IPS-20b (cell line): ENCODE data around the gene FFAR3.

Experiments
- H3K27ac ChIP-seq: one replicate; pipeline ENCODE4 v1.5.1; 2013; ENCODE audit warnings: low read length
- H3K27me3 ChIP-seq: 2 replicates; pipeline ENCODE4 v1.6.1; 2013; ENCODE audit warnings: mild to moderate bottlenecking, low read length, inconsistent platforms; ENCODE audit not compliant: insufficient read depth
- H3K36me3 ChIP-seq: 2 replicates; pipeline ENCODE4 v1.6.1; 2013; ENCODE audit warnings: low read depth, mild to moderate bottlenecking, inconsistent platforms, low read length, moderate library complexity; ENCODE audit not compliant: insufficient read depth
- H3K4me1 ChIP-seq: 2 replicates; pipeline ENCODE4 v1.6.1; 2013; ENCODE audit warnings: mild to moderate bottlenecking, control low read depth, inconsistent platforms, low read length, moderate library complexity; ENCODE audit not compliant: insufficient read depth
- H3K4me3 ChIP-seq: 2 replicates; pipeline ENCODE4 v1.5.1; 2013; ENCODE audit warnings: mild to moderate bottlenecking, low read length, inconsistent platforms
- H3K9ac ChIP-seq: 2 replicates; pipeline ENCODE4 v1.6.1; 2013; ENCODE audit warnings: low read depth, mild to moderate bottlenecking, inconsistent platforms, low read length, moderate library complexity
- H3K9me3 ChIP-seq: 2 replicates; pipeline ENCODE4 v1.6.1; 2013; ENCODE audit warnings: mild to moderate bottlenecking, low read depth, low read length, inconsistent platforms; ENCODE audit not compliant: insufficient read depth

The FFAR3 gene

DNA sequence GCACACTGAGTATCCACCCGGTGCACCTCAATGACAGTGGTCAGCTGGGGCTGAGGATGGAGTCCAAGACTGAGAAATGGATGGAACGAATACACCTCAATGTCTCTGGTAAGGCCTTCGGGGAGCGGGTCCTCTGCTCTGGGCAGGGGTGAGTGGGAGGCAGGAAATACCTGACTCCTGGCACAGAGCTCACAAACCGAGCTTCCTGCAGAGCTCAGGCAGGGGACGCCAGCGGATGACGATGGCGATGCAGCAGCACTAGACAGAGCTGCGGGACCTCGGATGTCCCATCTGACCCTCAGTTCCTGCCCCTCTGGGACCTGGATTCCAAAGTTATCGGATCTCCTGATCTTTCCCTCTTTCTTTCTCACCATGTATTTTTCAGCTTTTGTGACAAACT, 25.4 kb upstream of the FFAR3 start:
- Histone ChIP-seq H3K4me3 (no peak overlapping the region), H3K9me3 (no peaks in the 10 kb centered on the region), H3K9ac (no peak overlapping the region), H3K36me3 (no peaks in the 10 kb centered on the region), H3K4me1 (no peaks in the 10 kb centered on the region; the same call in 1 of the 2 replicates), H3K27ac (no peak overlapping the region), H3K27me3 (no peaks in the 10 kb centered on the region)

DNA sequence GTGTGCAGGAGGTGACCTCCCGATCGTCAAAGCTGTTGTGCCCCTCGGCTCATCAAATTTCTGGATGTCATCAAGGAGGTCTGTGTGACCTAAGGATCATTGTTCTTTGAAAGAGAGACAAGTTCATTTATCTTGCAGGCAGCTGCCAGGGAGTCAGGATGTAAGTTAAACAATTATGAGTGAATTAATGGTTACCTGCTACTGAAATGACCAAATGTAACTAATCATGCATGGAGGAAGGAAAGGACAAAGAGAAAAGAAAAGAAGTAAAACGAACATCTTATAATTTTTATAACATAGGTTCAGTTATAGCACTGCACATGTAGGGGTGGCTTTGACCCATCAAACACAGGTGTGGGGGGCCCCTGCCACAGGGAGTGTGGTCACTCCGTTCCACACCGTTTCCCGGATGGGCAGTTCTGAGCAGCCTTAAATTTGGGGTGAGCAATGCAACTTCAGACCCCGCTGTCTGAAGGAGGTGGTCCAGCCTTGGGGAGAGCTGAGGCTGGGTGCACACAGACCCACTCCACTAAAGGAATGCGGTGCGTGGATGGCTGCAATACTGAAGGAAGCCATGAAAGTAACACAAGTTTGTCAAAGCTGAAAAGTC, 24.0 kb upstream of the FFAR3 start:
- H3K27me3 ChIP-seq: no peaks in the 10 kb centered on the region
- no peak overlapping the region for H3K4me3 ChIP-seq
- H3K9ac ChIP-seq: no peak overlapping the region
- no peaks in the 10 kb centered on the region for H3K36me3 ChIP-seq
- no peak overlapping the region for H3K27ac ChIP-seq
- no peaks in the 10 kb centered on the region for H3K9me3 ChIP-seq
- H3K4me1 ChIP-seq: no peaks in the 10 kb centered on the region

DNA sequence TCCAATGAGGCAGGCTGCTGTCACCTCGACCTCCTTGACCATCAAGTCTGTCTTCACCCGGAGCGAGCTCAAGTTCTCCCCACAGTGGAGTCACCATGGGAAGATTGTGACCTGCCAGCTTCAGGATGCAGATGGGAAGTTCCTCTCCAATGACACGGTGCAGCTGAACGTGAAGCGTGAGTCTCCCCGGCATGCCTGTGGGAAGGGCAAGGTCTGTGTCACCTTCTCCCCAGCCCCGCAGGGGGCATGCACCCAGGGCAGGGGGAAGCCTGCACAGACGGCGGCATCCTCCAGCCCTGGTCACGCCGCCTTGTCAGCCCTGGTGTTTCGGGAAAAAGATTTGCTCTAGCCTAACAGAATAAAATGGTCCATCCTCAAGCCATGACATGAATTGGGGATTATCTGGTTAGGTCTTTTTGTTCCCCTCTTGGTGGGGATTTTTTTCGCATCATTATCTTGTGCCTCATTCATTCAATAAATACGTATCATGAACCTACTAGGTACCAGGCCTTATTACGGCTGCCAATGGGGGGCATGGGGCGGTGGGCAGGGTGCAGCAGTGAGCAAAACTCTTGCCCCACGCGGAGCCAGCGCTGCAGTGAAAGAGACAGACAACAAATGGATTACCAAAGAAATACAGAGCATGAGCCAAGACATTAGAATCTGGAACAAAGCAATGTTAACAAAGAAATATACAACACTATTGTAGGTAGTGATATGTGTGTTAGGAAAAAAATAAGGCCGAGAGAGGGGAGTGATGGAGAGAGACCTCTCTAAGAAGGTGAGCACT, 21.9 kb upstream of the FFAR3 start:
- Histone ChIP-seq H3K9me3 (no peaks in the 10 kb centered on the region), H3K4me3 (no peak overlapping the region), H3K27ac (no peak overlapping the region), H3K36me3 (no peaks in the 10 kb centered on the region), H3K9ac (no peak overlapping the region), H3K27me3 (no peaks in the 10 kb centered on the region), H3K4me1 (no peaks in the 10 kb centered on the region)

DNA sequence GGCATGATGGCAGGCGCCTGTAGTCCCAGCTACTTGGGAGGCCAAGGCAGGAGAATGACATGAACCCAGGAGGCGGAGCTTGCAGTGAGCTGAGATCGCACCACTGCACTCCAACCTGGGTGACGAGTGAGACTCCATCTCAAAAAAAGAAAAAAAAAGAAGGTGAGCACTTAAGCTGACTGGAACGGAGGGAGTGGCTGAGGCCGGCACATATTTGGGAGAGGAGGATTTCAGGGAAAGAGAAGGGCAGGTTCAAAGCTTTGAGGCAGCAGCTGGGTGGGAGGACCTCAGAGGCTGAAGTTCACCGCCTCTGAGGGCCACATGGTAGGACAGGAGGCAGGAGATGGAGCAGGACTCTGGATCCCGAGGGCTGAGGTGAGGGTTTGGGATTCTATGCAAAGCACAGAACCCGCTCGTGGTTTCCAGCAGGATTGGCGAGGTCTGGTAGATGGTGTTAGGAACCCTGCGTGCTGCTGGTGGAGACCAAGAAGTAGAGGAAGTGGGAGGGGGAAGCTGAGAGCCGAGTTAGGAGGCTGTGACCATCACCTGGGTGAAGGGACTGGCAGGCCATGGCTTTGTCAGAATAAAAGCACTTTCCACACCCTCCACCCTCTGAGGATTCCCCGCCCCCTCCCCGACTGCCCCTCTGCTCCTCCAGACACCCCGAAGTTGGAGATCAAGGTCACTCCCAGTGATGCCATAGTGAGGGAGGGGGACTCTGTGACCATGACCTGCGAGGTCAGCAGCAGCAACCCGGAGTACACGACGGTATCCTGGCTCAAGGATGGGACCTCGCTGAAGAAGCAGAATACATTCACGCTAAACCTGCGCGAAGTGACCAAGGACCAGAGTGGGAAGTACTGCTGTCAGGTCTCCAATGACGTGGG, 20.9 kb upstream of the FFAR3 start:
- no peaks in the 10 kb centered on the region for H3K36me3 ChIP-seq
- no peak overlapping the region for H3K9ac ChIP-seq
- no peak overlapping the region for H3K4me3 ChIP-seq
- H3K9me3 ChIP-seq: no peaks in the 10 kb centered on the region
- H3K4me1 ChIP-seq: no peaks in the 10 kb centered on the region
- H3K27me3 ChIP-seq: no peaks in the 10 kb centered on the region
- H3K27ac ChIP-seq: no peak overlapping the region

GRCh38 chr19:35337984-35338296, 20.3 kb upstream of the FFAR3 start:
- Histone ChIP-seq H3K9ac (no peak overlapping the region), H3K36me3 (no peaks in the 10 kb centered on the region), H3K4me3 (no peak overlapping the region), H3K27ac (no peak overlapping the region), H3K27me3 (no peaks in the 10 kb centered on the region), H3K4me1 (no peaks in the 10 kb centered on the region), H3K9me3 (no peaks in the 10 kb centered on the region)

DNA sequence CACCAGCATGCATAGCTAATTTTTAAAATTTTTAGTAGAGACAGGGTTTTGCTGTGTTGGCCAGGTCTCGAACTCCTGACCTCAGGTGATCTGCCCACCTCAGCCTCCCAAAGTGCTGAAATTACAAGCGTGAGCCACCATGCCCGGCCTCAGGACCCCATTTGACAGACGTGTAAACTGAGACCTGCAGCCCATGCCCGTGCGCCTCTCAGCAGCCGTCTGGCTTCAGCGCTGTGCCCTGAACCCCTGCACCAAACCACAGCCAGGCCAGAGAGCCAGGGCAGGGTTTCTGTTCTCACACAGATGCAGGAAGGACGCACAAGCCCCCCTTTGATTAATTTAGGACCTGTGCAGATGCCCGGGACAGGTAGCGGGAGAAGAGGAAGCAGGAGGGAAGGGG, 17.8 kb upstream of the FFAR3 start:
- Histone ChIP-seq H3K27ac (no peak overlapping the region), H3K4me1 (no peaks in the 10 kb centered on the region), H3K36me3 (no peaks in the 10 kb centered on the region), H3K27me3 (no peaks in the 10 kb centered on the region), H3K9ac (no peak overlapping the region), H3K4me3 (no peak overlapping the region), H3K9me3 (no peaks in the 10 kb centered on the region)

DNA sequence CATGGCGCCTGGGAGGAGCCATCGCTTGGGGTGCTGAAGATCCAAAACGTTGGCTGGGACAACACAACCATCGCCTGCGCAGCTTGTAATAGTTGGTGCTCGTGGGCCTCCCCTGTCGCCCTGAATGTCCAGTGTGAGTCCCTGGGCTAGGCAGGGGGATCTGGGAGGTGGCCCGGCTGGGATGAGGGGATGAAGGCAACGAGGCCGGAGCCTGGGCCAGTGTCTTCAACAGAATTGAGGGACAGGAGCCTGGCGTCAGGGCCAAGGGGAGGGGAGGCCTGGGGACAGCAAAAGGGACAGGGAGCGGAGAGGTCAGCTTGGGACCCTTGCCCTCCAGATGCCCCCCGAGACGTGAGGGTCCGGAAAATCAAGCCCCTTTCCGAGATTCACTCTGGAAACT, 17.3 kb upstream of the FFAR3 start:
- no peaks in the 10 kb centered on the region for H3K9me3 ChIP-seq
- H3K27me3 ChIP-seq: no peaks in the 10 kb centered on the region
- no peak overlapping the region for H3K4me3 ChIP-seq
- H3K27ac ChIP-seq: no peak overlapping the region
- no peak overlapping the region for H3K9ac ChIP-seq
- no peaks in the 10 kb centered on the region for H3K4me1 ChIP-seq
- no peaks in the 10 kb centered on the region for H3K36me3 ChIP-seq

- Histone ChIP-seq H3K27me3 (no peaks in the 10 kb centered on the region), H3K9ac (no peak overlapping the region), H3K4me3 (no peak overlapping the region), H3K4me1 (no peaks in the 10 kb centered on the region), H3K9me3 (no peaks in the 10 kb centered on the region), H3K36me3 (no peaks in the 10 kb centered on the region), H3K27ac (no peak overlapping the region)
Observed at GRCh38 chr19:35341565-35342225, 16.6 kb upstream of the FFAR3 start.

DNA sequence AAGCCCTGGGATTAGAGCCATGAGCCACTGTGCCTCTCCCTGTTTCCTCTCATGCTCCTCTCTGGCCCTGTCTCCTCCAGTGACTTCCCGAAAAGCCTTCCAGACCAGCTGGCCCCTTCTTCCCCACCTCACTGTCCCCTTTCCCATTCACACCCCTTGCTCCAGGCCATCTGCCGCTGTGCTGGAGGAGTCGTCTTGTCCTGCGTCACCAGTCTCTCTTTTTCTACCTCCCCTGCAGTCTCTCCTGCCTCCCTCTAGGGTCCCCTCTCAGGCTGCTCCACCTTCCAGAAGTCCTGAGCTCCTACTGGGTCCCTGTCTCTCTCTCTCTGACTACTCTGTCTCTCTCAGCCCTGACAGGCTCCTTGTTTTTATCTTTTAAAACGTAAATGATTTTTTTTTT, 15.8 kb upstream of the FFAR3 start:
- Histone ChIP-seq H3K4me1 (no peaks in the 10 kb centered on the region), H3K4me3 (no peak overlapping the region), H3K9ac (no peak overlapping the region), H3K9me3 (no peaks in the 10 kb centered on the region), H3K27ac (no peak overlapping the region), H3K27me3 (0 out of 2 replicates have a peak, but pooled peaks cover 5% of the 10 kb centered on the region), H3K36me3 (no peaks in the 10 kb centered on the region)

DNA sequence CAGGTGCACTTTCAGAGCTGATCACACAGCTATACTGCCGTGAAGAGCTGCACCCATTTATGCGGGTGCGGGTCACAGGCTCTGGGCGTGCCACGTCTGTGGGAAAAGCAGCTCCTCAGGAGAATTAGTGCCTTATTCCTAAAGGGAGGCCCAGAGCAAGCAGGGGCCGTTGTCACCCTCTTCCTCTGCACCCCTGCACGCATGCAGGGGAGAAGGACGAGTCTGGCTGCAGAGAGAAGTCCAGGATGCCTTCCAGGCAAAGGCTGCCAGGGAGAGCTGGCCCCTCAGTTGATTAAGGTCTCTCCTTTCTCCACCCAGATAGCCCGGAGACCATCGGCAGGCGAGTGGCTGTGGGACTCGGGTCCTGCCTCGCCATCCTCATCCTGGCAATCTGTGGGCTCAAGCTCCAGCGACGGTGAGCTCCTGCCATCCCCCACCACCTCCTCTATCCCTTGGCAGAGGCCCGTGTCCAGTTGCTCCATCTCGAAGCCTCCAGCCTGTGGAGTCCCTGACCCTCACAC, 13.7 kb upstream of the FFAR3 start:
- H3K27me3 ChIP-seq: peaks cover 5% of the 10 kb centered on the region; the same call in 1 of the 2 replicates
- H3K9me3 ChIP-seq: no peaks in the 10 kb centered on the region
- H3K9ac ChIP-seq: no peak overlapping the region
- no peak overlapping the region for H3K4me3 ChIP-seq
- no peak overlapping the region for H3K27ac ChIP-seq
- no peaks in the 10 kb centered on the region for H3K4me1 ChIP-seq
- H3K36me3 ChIP-seq: no peaks in the 10 kb centered on the region

DNA sequence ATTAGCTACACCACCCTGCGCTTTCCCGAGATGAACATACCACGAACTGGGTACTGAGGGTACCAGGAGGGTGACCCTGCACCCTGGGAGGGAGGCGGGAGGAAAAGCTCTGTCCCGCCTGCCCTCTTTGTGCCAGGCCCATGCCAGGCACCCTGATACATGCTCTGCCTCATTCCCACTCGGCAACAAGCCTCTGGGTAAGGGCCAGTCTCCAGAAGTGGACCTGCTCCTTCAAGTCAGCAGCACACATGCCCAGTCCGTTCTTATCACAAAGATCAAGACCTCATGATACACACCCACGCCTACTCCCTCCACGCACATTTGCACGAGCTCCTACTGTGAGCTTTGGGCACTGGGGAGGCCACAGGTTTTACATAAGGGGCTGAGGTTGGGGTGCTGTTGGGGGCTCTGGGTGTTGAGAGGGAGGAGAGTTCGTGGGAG, 12.6 kb upstream of the FFAR3 start:
- no peaks in the 10 kb centered on the region for H3K4me1 ChIP-seq
- H3K4me3 ChIP-seq: no peak overlapping the region
- no peak overlapping the region for H3K27ac ChIP-seq
- no peak overlapping the region for H3K9ac ChIP-seq
- no peaks in the 10 kb centered on the region for H3K9me3 ChIP-seq
- peaks cover 5% of the 10 kb centered on the region; the same call in 1 of the 2 replicates for H3K27me3 ChIP-seq
- H3K36me3 ChIP-seq: no peaks in the 10 kb centered on the region
